Measurements from ENCODE around the gene TBC1D2.

The TBC1D2 gene

GRCh38 chr9:98203153-98203552 is 52.3 kb downstream of the TBC1D2 start:
- Mint-ChIP-seq H3K27ac (ENCODE audit: low read depth) (no peak overlapping the region), H3K36me3 (ENCODE audit: insufficient read depth) (no peaks in the 10 kb centered on the region), H3K4me3 (no peak overlapping the region), H3K27me3 (no peaks in the 10 kb centered on the region), H3K9me3 (no peaks in the 10 kb centered on the region), H3K4me1 (no peaks in the 10 kb centered on the region)
- DNase-seq (ENCODE audit: low spot score in 2 of 2): no peak
- ATAC-seq (replicated peaks; ENCODE audit: extremely low read depth, poor library complexity, severe bottlenecking): no peak

DNA sequence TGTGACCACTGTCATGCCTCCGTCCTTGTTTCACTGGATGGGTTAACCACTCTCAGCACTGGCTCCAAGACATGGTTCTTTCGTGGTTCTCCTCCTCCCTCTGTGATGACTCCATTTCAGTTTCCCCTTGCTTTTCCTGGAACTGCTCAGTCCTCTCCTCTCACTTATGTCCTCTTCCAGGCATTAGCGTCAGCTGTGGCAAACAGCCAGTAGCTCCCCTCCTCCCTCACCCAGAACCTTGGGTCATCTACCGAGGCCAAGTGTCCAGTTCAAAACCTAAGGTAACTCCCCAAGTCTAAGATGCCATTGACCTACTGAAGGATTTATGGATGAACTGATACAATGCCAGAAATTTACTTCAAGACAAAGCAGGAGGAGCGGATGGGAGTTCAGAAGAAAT is 53.2 kb downstream of the TBC1D2 start:
- H3K36me3 Mint-ChIP-seq (ENCODE audit: insufficient read depth): no peaks in the 10 kb centered on the region
- H3K4me3 Mint-ChIP-seq: no peak overlapping the region
- H3K9me3 Mint-ChIP-seq: no peaks in the 10 kb centered on the region
- H3K27me3 Mint-ChIP-seq: no peaks in the 10 kb centered on the region
- ATAC-seq (replicated peaks; ENCODE audit: extremely low read depth, poor library complexity, severe bottlenecking) (no peak), DNase-seq (ENCODE audit: low spot score in 2 of 2) (no peak)
- no peak overlapping the region for H3K27ac Mint-ChIP-seq (ENCODE audit: low read depth)
- no peaks in the 10 kb centered on the region for H3K4me1 Mint-ChIP-seq

- no peak overlapping the region for H3K4me3 Mint-ChIP-seq
- no peak overlapping the region for H3K27ac Mint-ChIP-seq (ENCODE audit: low read depth)
These were observed 53.7 kb downstream of the TBC1D2 start for GRCh38 chr9:98201749-98202148.

GRCh38 chr9:98201102-98201501 is 54.3 kb downstream of the TBC1D2 start:
- Mint-ChIP-seq H3K4me3 (no peak overlapping the region), H3K27ac (ENCODE audit: low read depth) (no peak overlapping the region), H3K9me3 (no peaks in the 10 kb centered on the region), H3K27me3 (no peaks in the 10 kb centered on the region), H3K36me3 (ENCODE audit: insufficient read depth) (no peaks in the 10 kb centered on the region), H3K4me1 (no peaks in the 10 kb centered on the region)
- DNase-seq (ENCODE audit: low spot score in 2 of 2) (no peak), ATAC-seq (replicated peaks; ENCODE audit: extremely low read depth, poor library complexity, severe bottlenecking) (no peak)

More at GRCh38 chr9:98201749-98202148, 53.7 kb downstream of the TBC1D2 start:
- Mint-ChIP-seq H3K4me1 (no peaks in the 10 kb centered on the region), H3K9me3 (no peaks in the 10 kb centered on the region), H3K36me3 (ENCODE audit: insufficient read depth) (no peaks in the 10 kb centered on the region), H3K27me3 (no peaks in the 10 kb centered on the region)
- DNase-seq (ENCODE audit: low spot score in 2 of 2) (no peak), ATAC-seq (replicated peaks; ENCODE audit: extremely low read depth, poor library complexity, severe bottlenecking) (no peak)

- Mint-ChIP-seq H3K27ac (ENCODE audit: low read depth) (no peak overlapping the region), H3K27me3 (no peaks in the 10 kb centered on the region), H3K4me1 (no peaks in the 10 kb centered on the region), H3K36me3 (ENCODE audit: insufficient read depth) (no peaks in the 10 kb centered on the region), H3K4me3 (no peak overlapping the region), H3K9me3 (no peaks in the 10 kb centered on the region)
- no peak for ATAC-seq (replicated peaks; ENCODE audit: extremely low read depth, poor library complexity, severe bottlenecking)
- DNase-seq (ENCODE audit: low spot score in 2 of 2): no peak
These were observed 55.9 kb downstream of the TBC1D2 start for GRCh38 chr9:98199388-98200033.

DNA sequence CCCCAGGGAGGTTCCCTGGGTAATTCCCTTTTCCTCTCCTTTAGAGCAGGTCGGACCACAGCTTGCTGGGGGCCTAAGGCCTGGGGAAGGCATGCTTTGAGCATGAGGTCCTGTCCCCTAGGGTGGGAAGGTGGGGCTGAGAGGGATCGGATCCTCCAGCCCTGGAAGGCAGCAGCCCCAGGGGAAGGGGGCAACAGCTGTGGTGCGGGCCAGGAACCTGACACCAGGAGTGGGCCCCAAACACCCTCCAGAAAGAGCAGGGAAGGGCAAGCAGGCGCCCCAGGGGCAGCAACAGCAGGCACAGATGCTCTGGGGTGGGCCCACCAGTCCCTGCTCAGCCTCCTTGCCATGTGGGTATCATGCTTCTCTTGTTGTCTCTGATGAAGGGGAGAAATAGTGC is 59.8 kb downstream of the TBC1D2 start:
- ATAC-seq (replicated peaks; ENCODE audit: extremely low read depth, poor library complexity, severe bottlenecking): no peak
- Mint-ChIP-seq H3K27me3 (no peaks in the 10 kb centered on the region), H3K36me3 (ENCODE audit: insufficient read depth) (peaks cover 1% of the 10 kb centered on the region), H3K27ac (ENCODE audit: low read depth) (no peak overlapping the region), H3K9me3 (no peaks in the 10 kb centered on the region), H3K4me3 (no peak overlapping the region), H3K4me1 (peaks cover 17% of the 10 kb centered on the region)
- no peak for DNase-seq (ENCODE audit: low spot score in 2 of 2)

DNA sequence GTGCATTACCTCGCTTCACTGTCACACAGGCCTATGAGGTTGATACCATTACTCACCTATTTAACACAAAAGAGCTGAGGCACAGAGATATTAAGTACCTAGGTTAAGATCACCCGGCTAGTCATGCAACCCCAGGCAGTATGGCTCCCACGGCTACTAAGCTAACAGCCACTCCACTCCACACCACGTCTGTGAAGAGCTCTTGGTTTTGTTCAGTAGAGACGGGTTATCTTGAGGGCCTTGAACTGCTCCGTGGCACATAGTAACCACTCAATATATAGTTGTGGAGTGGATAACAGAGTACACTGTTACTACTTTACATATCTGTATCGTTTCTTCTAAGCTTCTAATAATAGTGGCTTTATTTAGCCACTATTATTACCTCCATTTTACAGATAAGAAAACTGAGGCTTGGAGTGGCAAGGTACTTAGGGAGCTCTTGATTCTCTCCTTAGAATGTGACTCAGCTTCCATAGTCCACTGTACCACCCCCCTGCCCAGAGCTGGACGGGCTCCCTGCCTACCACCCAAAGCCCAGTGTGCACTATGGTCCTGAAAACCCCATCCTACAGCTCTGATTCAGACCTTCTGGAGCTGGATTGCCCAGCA is 62.0 kb downstream of the TBC1D2 start:
- Mint-ChIP-seq H3K4me3 (peak overlapping the region; percentile 83), H3K4me1 (peaks cover 28% of the 10 kb centered on the region), H3K9me3 (no peaks in the 10 kb centered on the region), H3K36me3 (ENCODE audit: insufficient read depth) (peaks cover 3% of the 10 kb centered on the region), H3K27me3 (no peaks in the 10 kb centered on the region), H3K27ac (ENCODE audit: low read depth) (peak overlapping the region; percentile 35)
- ATAC-seq (replicated peaks; ENCODE audit: extremely low read depth, poor library complexity, severe bottlenecking) (no peak), DNase-seq (ENCODE audit: low spot score in 2 of 2) (no peak)

- DNase-seq (ENCODE audit: low spot score in 2 of 2): peak; percentile 38 to 43
- peaks cover 35% of the 10 kb centered on the region for H3K4me1 Mint-ChIP-seq
These were observed 62.7 kb downstream of the TBC1D2 start, which contains the start of gene CORO2A for GRCh38 chr9:98192503-98193335. CORO2A (minus strand) TSS chr9:98192637; CDS start chr9:98157660, 34,977 bp downstream.

GRCh38 chr9:98191671-98192502 is 63.6 kb downstream of the TBC1D2 start:
- Mint-ChIP-seq H3K27ac (ENCODE audit: low read depth) (peak overlapping the region; percentile 65), H3K27me3 (no peaks in the 10 kb centered on the region), H3K9me3 (no peaks in the 10 kb centered on the region), H3K4me3 (peak overlapping the region; percentile 83), H3K36me3 (ENCODE audit: insufficient read depth) (peaks cover 3% of the 10 kb centered on the region), H3K4me1 (peaks cover 37% of the 10 kb centered on the region)
- DNase-seq (ENCODE audit: low spot score in 2 of 2) (no peak), ATAC-seq (replicated peaks; ENCODE audit: extremely low read depth, poor library complexity, severe bottlenecking) (peak; percentile 16)

More at GRCh38 chr9:98192503-98193335, 62.7 kb downstream of the TBC1D2 start, which contains the start of gene CORO2A:
- peak within 1 kb of the TSS; percentile 83 for H3K4me3 Mint-ChIP-seq
- peaks cover 3% of the 10 kb centered on the region for H3K36me3 Mint-ChIP-seq (ENCODE audit: insufficient read depth)
- ATAC-seq (replicated peaks; ENCODE audit: extremely low read depth, poor library complexity, severe bottlenecking): peak; percentile 62
- H3K9me3 Mint-ChIP-seq: no peaks in the 10 kb centered on the region
- peak within 1 kb of the TSS; percentile 65 for H3K27ac Mint-ChIP-seq (ENCODE audit: low read depth)
- H3K27me3 Mint-ChIP-seq: no peaks in the 10 kb centered on the region

GRCh38 chr9:98191181-98191608 is 64.3 kb downstream of the TBC1D2 start:
- Mint-ChIP-seq H3K27ac (ENCODE audit: low read depth) (peak overlapping the region; percentile 65), H3K4me3 (peak overlapping the region; percentile 83), H3K27me3 (no peaks in the 10 kb centered on the region), H3K9me3 (no peaks in the 10 kb centered on the region), H3K4me1 (peaks cover 41% of the 10 kb centered on the region), H3K36me3 (ENCODE audit: insufficient read depth) (peaks cover 3% of the 10 kb centered on the region)
- ATAC-seq (replicated peaks; ENCODE audit: extremely low read depth, poor library complexity, severe bottlenecking) (no peak), DNase-seq (ENCODE audit: low spot score in 2 of 2) (no peak)

DNA sequence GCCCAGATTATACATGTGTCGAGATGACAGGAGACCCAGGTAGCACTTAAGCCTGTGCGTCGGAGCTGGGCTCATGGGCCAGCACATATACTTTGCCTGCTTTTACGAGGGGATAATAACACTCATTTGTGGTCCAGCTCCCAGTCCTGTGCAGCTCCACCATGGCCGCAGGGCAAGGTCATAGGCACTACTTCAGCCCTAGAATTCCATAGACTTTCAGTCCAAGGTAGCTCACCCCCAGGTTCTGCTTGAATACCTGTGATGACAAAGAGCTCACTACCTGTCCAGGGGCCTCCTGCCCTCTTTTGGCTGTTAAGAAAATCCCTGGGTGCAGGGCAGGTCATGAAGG is 64.7 kb downstream of the TBC1D2 start:
- DNase-seq (ENCODE audit: low spot score in 2 of 2): no peak
- no peaks in the 10 kb centered on the region for H3K27me3 Mint-ChIP-seq
- H3K4me1 Mint-ChIP-seq: peaks cover 44% of the 10 kb centered on the region
- no peaks in the 10 kb centered on the region for H3K9me3 Mint-ChIP-seq
- no peak for ATAC-seq (replicated peaks; ENCODE audit: extremely low read depth, poor library complexity, severe bottlenecking)
- H3K36me3 Mint-ChIP-seq (ENCODE audit: insufficient read depth): peaks cover 3% of the 10 kb centered on the region
- peak overlapping the region; percentile 65 for H3K27ac Mint-ChIP-seq (ENCODE audit: low read depth)
- H3K4me3 Mint-ChIP-seq: peak overlapping the region; percentile 83

GRCh38 chr9:98189412-98189811 is 66.0 kb downstream of the TBC1D2 start:
- Mint-ChIP-seq H3K9me3 (no peaks in the 10 kb centered on the region), H3K4me3 (no peak overlapping the region), H3K36me3 (ENCODE audit: insufficient read depth) (peaks cover 6% of the 10 kb centered on the region), H3K4me1 (peaks cover 53% of the 10 kb centered on the region), H3K27ac (ENCODE audit: low read depth) (no peak overlapping the region), H3K27me3 (no peaks in the 10 kb centered on the region)
- ATAC-seq (replicated peaks; ENCODE audit: extremely low read depth, poor library complexity, severe bottlenecking): no peak
- no peak for DNase-seq (ENCODE audit: low spot score in 2 of 2)

Measured in central memory CD8-positive, alpha-beta T cell (primary cell).